Gastroesophageal sphincter (tissue), 3 donors: Measurements from ENCODE around the gene ASIC4.

Experiments
- POLR2A ChIP-seq, 2 donors: fragments of 450-650 bp; IDR thresholded peaks; one replicate each; pipeline ENCODE4 v1.6.1; 2017; ENCODE audit warnings: antibody characterized with exemption in 2 of 2, mild to moderate bottlenecking in 2 of 2, moderate library complexity in 1 of 2
- TF ChIP-seq, protein P1 (sequence below), 4 experiments: fragments of 200-600 bp in 2 of 4; fragments of 450-650 bp in 2 of 4; sonication (generic) in 1 of 4; IDR thresholded peaks; one replicate each; pipeline ENCODE4 v1.5.1; 2017 to 2019; ENCODE audit warnings: antibody characterized with exemption in 4 of 4, mild to moderate bottlenecking in 2 of 4, moderate library complexity in 2 of 4

DNA sequence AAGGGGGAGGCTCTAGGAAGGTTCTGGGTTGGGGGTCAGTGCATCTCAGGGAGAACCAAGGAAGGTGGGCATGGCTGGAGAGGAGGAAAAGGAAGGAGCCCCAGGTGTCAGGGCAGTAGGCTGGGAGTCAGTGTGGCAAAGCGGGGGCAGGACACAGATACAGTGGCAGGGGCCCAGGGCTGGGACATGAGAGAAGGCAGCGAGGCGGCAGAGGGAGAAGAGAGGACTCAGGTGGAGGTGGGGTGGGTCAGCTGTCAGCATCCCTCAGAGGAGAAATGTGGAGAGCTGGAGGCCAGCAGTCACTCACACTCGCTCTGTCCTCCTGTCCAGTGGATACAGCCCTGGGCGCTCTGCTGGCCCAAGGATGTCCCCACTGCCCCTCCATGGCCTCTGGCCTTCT lies 21.2 kb upstream of the ASIC4 start:
- TF ChIP-seq, protein P1, sequence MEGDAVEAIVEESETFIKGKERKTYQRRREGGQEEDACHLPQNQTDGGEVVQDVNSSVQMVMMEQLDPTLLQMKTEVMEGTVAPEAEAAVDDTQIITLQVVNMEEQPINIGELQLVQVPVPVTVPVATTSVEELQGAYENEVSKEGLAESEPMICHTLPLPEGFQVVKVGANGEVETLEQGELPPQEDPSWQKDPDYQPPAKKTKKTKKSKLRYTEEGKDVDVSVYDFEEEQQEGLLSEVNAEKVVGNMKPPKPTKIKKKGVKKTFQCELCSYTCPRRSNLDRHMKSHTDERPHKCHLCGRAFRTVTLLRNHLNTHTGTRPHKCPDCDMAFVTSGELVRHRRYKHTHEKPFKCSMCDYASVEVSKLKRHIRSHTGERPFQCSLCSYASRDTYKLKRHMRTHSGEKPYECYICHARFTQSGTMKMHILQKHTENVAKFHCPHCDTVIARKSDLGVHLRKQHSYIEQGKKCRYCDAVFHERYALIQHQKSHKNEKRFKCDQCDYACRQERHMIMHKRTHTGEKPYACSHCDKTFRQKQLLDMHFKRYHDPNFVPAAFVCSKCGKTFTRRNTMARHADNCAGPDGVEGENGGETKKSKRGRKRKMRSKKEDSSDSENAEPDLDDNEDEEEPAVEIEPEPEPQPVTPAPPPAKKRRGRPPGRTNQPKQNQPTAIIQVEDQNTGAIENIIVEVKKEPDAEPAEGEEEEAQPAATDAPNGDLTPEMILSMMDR (IDR thresholded peaks at IDR 0.05): no peak
- no peak for TF ChIP-seq POLR2A (IDR thresholded peaks at IDR 0.05)
